ENCODE results near the gene FOXN4.

The FOXN4 gene

GRCh38 chr12:109277255-109277898 is 31.7 kb downstream of the FOXN4 start:
- no peak overlapping the region for H3K27ac ChIP-seq

GRCh38 chr12:109276160-109276559 is 32.9 kb downstream of the FOXN4 start:
- Histone ChIP-seq H3K27ac (no peak overlapping the region), H3K4me3 (no peak overlapping the region)
- TF ChIP-seq CTCF (IDR thresholded peaks at IDR 0.05): no peak
- no peak for DNase-seq (ENCODE audit: low spot score)

More at GRCh38 chr12:109277255-109277898, 31.7 kb downstream of the FOXN4 start:
- no peak overlapping the region for H3K4me3 ChIP-seq
- TF ChIP-seq CTCF (IDR thresholded peaks at IDR 0.05): no peak
- DNase-seq (ENCODE audit: low spot score): no peak

GRCh38 chr12:109275173-109275572 is 33.9 kb downstream of the FOXN4 start:
- Histone ChIP-seq H3K27ac (no peak overlapping the region), H3K4me3 (no peak overlapping the region)
- TF ChIP-seq CTCF (IDR thresholded peaks at IDR 0.05): no peak
- no peak for DNase-seq (ENCODE audit: low spot score)

GRCh38 chr12:109274381-109274780 is 34.7 kb downstream of the FOXN4 start:
- Histone ChIP-seq H3K27ac (no peak overlapping the region), H3K4me3 (no peak overlapping the region)
- TF ChIP-seq CTCF (IDR thresholded peaks at IDR 0.05): no peak
- DNase-seq (ENCODE audit: low spot score): no peak

GRCh38 chr12:109273354-109273753 is 35.7 kb downstream of the FOXN4 start:
- TF ChIP-seq CTCF (IDR thresholded peaks at IDR 0.05): no peak
- DNase-seq (ENCODE audit: low spot score): no peak
- Histone ChIP-seq H3K27ac (no peak overlapping the region), H3K4me3 (no peak overlapping the region)

- TF ChIP-seq CTCF (IDR thresholded peaks at IDR 0.05): no peak
- Histone ChIP-seq H3K27ac (no peak overlapping the region), H3K4me3 (no peak overlapping the region)
- DNase-seq (ENCODE audit: low spot score): no peak
Observed at GRCh38 chr12:109271418-109271817, 37.7 kb downstream of the FOXN4 start.

GRCh38 chr12:109270494-109270893 is 38.6 kb downstream of the FOXN4 start:
- DNase-seq (ENCODE audit: low spot score): no peak
- Histone ChIP-seq H3K27ac (no peak overlapping the region), H3K4me3 (no peak overlapping the region)
- TF ChIP-seq CTCF (IDR thresholded peaks at IDR 0.05): no peak
